HG02623 (cell line): Measurements from ENCODE around the gene CHRNG.
"Not testable (repeated sequence)": the region's sequence is repeated elsewhere in the genome, so short reads cannot be mapped to it uniquely, and the experiment has no call there.

Experiments
- ATAC-seq: cut with Tn5 transposase; IDR thresholded peaks from one replicate; pipeline ENCODE4 v1.9.1; 2021; ENCODE audit warnings: moderate library complexity; ENCODE audit not compliant: unreplicated experiment

The CHRNG gene

GRCh38 chr2:232543491-232543890, 4.0 kb downstream of the CHRNG start:
- ATAC-seq = no peak

GRCh38 chr2:232543928-232544631, 4.6 kb downstream of the CHRNG start:
- ATAC-seq = no peak

GRCh38 chr2:232544674-232545073, 5.2 kb downstream of the CHRNG start:
- no peak for ATAC-seq

DNA sequence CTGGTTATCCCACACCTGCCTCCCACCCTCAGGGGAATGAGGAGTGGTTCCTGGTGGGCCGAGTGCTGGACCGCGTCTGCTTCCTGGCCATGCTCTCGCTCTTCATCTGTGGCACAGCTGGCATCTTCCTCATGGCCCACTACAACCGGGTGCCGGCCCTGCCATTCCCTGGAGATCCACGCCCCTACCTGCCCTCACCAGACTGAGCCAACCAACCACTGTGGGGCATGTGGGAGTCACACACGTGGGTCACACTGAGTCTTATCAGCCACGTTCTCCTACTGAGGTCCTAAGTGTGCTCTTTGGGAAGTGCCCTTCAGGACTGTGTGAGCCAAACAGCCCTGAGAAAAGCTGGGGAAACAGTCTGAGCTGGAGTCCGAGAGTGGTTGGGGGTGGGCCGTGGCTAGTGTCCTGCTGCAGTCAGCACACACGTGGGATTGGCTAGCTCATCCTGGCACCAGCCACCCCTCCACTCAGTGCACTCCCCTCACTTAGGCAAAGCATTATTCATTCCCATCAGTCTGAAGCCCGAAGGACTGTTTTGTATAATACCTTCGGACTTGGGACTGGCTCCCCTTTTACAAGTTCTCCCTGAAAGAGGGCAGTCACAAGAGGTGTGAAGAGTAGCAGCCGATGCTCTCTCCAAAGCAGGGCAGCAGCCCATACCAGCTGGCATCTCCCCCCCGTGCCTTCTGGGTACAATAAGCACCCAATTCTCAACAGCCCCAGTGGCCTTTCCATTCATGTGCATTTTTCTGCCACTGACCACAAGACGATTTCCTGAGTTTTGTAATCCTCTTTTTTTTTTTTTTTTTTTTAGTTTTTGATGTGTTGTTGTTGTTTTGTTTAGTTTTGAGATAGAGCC, 6.3 kb downstream of the CHRNG start:
- ATAC-seq = no peak

DNA sequence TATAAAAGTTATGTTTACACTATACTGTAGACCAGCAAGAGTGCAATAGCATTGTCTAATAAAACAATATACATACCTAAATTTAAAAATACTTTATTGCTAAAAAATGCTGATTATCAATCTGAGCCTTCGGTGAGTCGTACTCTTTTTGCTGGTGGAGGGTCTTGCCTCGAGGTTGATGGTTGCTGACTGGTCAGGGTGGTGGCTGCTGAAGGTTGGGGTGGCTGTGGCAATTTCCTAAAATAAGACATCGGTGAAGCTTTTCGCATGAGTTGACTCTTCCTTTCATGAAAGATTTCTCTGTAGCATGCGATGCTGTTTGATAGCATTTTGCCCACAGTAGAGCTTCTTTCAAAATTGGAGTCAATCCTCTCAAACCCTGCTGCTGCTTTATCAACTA, 8.5 kb downstream of the CHRNG start:
- ATAC-seq = no peak

- ATAC-seq = no peak
These were observed 10.3 kb downstream of the CHRNG start for GRCh38 chr2:232549655-232550353.

DNA sequence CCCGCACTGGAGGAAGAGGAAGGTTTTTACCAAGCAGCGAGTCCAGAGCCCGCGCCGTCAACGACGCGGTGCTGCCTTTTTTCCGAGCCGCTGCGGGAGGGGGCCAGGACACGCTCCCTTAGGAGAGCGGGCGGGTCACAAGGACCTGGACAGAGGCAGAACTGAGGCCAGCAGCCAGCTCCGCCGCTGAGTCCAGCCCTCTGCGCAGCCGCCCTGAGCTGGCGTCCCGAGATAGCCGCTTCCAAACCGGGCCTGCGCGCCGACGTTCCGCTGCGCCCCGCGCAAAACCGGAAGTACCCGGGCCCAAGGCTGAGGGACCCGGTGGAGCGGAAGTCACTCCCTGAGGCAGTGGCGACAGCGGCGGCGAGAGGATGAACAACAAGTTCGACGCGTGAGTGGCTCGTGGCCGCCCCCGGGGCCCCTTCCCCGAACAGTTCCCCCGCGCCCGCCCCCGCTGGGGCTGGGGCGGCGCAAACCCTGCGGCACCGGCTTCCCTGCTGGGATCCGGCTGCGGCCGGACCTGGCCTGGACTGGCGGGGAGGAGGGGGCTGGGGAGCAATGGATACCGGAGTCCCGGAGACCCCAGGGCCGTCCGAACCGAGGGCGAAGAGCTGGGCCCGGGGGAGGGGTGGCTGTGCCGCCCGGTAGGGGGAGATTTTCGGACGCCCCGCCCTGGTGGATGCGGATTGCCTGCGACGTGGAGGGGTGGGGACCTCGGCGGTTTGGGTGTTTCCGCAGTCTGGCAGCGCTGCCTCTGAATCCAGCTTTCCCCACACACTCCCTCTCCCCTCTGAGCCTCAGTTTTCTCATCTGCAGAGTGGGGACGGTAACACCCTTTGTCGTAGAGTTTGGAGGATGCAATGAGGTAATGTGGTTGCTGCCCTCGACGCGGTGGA, 11.1 kb downstream of the CHRNG start, which contains the start of the genes EIF4E2 and TIGD1:
TSS of gene EIF4E2 (plus strand) at position 336 of the 896 bp plus-strand sequence. CDS start at position 372, 36 bp downstream.
TSS of gene TIGD1 (minus strand) at position 204 of the 896 bp plus-strand sequence. CDS start 675 bp downstream, outside the sequence.
- ATAC-seq = peak; percentile 90

- no peak for ATAC-seq
These were observed 11.8 kb downstream of the CHRNG start for GRCh38 chr2:232551250-232551638.

DNA sequence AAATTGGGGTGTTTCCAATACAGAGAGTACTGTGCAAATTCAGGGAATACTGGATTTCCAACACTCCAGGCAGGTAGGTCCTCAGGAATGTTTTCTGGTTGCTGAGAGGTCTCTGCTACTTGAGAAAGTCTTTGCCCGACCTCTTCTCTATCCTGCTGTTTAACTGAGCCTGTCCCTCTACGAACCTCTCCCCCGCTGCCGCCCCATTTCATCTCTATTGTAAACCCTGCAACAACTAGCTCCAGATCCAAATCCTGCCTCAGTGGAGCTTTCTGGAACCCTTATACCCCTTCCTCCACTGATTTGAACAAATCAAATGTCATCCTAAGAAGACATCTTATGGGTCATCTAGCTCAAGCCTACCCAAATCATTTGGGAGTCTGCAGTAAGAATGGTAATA, 12.3 kb downstream of the CHRNG start:
- no peak for ATAC-seq

GRCh38 chr2:232556426-232556825, 16.9 kb downstream of the CHRNG start:
- no peak for ATAC-seq

- ATAC-seq = no peak
These were observed 23.1 kb downstream of the CHRNG start for GRCh38 chr2:232562515-232563151.

GRCh38 chr2:232563580-232563979, 24.1 kb downstream of the CHRNG start:
- ATAC-seq = no peak

- ATAC-seq = no peak
These were observed 28.2 kb downstream of the CHRNG start for GRCh38 chr2:232567721-232568120.

DNA sequence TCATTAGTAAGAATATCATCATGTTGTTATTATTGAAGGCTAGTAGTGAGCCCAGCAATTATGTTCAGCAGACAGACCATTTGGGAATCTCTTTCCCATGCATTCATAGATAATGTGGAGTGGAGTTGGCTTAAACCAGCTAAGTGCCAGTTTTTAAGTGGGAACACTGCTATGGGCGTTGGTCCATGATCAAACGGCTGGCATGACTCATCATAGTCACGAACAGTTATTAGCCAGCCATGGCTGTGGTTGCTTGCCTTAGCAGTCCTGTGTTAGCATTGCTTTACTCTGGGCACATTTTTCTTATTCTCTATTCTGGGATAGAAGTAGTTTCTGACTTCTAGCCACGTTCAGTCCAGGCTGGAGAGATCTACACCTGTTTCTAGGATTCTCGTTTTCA, 28.7 kb downstream of the CHRNG start:
- no peak for ATAC-seq

- no peak for ATAC-seq
These were observed 30.0 kb downstream of the CHRNG start for GRCh38 chr2:232569541-232569940.

GRCh38 chr2:232570481-232570880, 31.0 kb downstream of the CHRNG start:
- ATAC-seq = not testable (repeated sequence)

GRCh38 chr2:232571026-232571474, 31.6 kb downstream of the CHRNG start:
- ATAC-seq = no peak

GRCh38 chr2:232573042-232573441, 33.5 kb downstream of the CHRNG start:
- ATAC-seq = no peak

DNA sequence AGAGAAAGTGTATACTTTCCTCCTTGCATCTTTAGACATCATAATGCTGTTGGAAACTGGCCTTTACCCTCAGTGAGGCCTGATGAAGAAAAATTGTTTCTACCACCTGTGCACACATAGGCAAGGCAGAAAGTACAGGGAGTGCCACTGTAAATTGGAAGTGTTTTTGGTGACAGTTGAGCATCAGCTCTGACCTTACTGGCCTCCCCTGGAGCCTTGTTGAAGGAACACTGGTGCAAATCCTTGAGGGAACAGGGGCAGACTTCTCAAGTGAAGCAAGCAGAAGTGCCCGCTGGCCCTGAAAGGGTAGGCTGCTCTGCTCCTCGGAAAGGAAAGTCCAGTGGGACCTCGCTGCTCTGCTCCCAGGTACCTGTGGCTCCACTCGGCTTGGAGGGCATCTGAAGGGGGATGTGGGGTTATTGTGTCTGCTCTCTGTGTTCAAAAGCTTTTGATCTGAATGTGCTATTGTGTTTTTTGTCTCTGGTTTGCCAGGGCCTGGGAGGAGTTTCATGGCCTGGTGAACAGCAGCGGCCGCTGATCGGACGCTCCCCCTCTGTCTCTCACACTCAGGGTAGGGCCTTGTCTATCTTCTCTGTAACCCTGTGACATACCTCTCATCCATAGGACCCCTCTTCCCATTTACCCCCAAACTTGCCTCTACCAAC, 34.4 kb downstream of the CHRNG start:
- no peak for ATAC-seq
